GM19193 (cell line): ENCODE measurements around the gene B4GALT6.

Experiments
- POLR2A ChIP-seq: IDR thresholded peaks from 4 replicates; pipeline ENCODE4 v1.6.1; 2011; ENCODE audit not compliant: insufficient read depth, insufficient read length; ENCODE audit errors: extremely low read depth

The B4GALT6 gene

GRCh38 chr18:31655354-31655753 is 29.0 kb downstream of the B4GALT6 start:
- TF ChIP-seq POLR2A = no peak

- no peak for TF ChIP-seq POLR2A
These were observed 31.5 kb downstream of the B4GALT6 start for GRCh38 chr18:31652877-31653276.

GRCh38 chr18:31652357-31652756 is 32.0 kb downstream of the B4GALT6 start:
- no peak for TF ChIP-seq POLR2A

GRCh38 chr18:31651369-31651768 is 33.0 kb downstream of the B4GALT6 start:
- TF ChIP-seq POLR2A = no peak

- no peak for TF ChIP-seq POLR2A
These were observed 34.2 kb downstream of the B4GALT6 start for GRCh38 chr18:31649978-31650719.

GRCh38 chr18:31649449-31649848 is 34.9 kb downstream of the B4GALT6 start:
- TF ChIP-seq POLR2A = no peak

- no peak for TF ChIP-seq POLR2A
These were observed 35.4 kb downstream of the B4GALT6 start for GRCh38 chr18:31648966-31649429.

- TF ChIP-seq POLR2A = no peak
These were observed 35.9 kb downstream of the B4GALT6 start for GRCh38 chr18:31648458-31648857.

- TF ChIP-seq POLR2A = no peak
These were observed 37.1 kb downstream of the B4GALT6 start for GRCh38 chr18:31647127-31647753.

GRCh38 chr18:31646332-31647126 is 37.9 kb downstream of the B4GALT6 start:
- no peak for TF ChIP-seq POLR2A

- TF ChIP-seq POLR2A = no peak
These were observed 39.0 kb downstream of the B4GALT6 start for GRCh38 chr18:31645411-31645810.

- TF ChIP-seq POLR2A = no peak
These were observed 41.4 kb downstream of the B4GALT6 start for GRCh38 chr18:31643003-31643402.

GRCh38 chr18:31637445-31637844 is 46.9 kb downstream of the B4GALT6 start:
- TF ChIP-seq POLR2A = no peak

- no peak for TF ChIP-seq POLR2A
These were observed 48.0 kb downstream of the B4GALT6 start for GRCh38 chr18:31636387-31636786.

GRCh38 chr18:31634331-31634713 is 50.1 kb downstream of the B4GALT6 start:
- no peak for TF ChIP-seq POLR2A
